HG02840 (cell line): ENCODE measurements around the gene RRAS.
A peak's percentile ranks its signal among the peaks of the same experiment; 100 is the strongest.

Experiments used
- ATAC-seq: cut with Tn5 transposase; IDR thresholded peaks from one replicate; pipeline ENCODE4 v1.9.1; 2021; ENCODE audit warnings: mild to moderate bottlenecking, moderate library complexity, moderate number of reproducible peaks; ENCODE audit not compliant: unreplicated experiment, low FRiP score

Gene RRAS

GRCh38 chr19:49597703-49597974 is 42.3 kb downstream of the RRAS start:
- ATAC-seq = no peak

DNA sequence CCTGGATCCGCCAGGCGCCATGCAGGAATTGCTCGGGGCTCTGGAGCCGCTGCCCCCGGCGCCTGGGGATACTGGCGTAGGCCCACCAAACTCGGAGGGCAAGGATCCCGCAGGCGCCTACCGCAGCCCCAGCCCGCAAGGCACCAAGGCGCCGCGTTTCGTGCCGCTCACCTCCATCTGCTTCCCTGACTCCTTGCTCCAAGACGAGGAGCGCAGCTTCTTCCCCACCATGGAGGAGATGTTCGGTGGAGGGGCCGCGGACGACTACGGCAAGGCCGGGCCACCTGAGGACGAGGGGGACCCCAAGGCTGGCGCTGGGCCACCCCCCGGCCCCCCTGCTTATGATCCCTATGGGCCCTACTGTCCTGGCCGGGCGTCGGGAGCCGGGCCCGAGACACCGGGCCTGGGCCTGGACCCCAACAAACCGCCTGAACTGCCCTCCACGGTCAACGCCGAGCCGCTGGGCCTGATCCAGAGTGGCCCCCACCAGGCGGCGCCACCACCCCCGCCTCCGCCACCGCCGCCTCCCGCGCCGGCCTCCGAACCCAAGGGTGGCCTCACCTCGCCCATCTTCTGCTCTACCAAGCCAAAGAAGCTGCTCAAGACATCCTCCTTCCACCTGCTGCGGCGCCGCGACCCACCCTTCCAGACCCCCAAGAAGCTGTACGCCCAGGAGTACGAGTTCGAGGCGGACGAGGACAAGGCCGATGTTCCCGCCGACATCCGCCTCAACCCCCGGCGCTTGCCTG is 42.8 kb downstream of the RRAS start:
- ATAC-seq = no peak

DNA sequence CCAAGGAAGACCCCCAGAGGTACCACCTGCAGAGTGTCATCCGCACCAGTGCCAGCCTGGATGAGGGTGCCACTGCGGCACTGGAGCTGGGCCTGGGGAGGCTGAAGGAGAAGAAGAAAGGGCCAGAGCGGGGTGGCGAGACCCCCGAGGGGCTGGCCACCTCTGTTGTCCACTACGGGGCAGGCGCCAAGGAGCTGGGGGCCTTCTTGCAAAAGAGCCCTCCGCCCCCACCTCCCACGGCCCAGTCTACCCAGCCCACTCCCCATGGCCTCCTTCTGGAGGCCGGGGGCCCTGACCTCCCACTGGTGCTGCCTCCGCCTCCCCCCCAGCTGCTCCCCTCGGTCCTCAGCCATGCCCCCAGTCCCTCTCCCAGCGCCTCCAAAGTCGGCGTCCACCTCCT is 43.5 kb downstream of the RRAS start:
- ATAC-seq = no peak

GRCh38 chr19:49595819-49596404 is 44.0 kb downstream of the RRAS start:
- ATAC-seq = no peak

GRCh38 chr19:49594993-49595818 is 44.7 kb downstream of the RRAS start:
- ATAC-seq = no peak

DNA sequence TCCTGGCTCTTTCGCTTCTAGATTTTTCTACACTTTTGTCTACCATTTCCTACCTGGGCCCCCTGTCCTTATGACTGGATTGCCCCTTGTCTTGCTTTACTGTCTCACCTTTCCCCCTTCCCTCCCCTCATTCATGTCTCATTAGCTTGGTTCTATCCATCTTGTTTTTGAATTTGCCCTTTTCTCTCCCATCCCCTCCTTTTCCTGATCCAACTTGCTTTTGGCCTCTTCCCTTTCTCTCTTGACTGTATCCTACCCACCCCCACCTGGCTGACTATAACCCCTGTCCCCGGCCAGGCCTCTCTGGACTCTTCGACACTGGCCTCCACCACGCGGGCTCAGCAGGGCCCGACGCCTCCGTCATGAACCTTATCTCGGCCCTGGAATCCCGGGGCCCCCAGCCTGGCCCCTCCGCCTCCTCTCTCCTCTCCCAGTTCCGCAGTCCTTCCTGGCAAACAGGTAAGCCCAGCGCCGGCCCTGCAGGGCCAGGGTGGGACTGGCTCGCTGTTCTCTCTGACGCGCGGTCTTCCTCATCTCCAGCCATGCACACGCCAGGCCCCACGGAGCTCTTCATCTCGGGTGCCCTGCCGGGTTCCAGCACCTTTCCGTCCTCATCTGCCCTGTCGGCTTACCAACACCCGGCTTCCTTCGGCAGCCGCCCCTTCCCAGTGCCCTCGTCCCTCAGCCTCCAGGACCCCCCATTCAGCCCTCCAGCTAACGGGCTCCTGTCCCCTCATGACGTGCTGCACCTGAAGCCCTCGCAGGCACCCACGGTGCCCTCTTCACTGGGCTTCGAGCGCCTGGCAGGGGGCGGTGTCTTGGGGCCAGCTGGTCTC is 45.6 kb downstream of the RRAS start:
- no peak for ATAC-seq

- ATAC-seq = peak; percentile 32
These were observed 46.5 kb downstream of the RRAS start for GRCh38 chr19:49593233-49594113.

DNA sequence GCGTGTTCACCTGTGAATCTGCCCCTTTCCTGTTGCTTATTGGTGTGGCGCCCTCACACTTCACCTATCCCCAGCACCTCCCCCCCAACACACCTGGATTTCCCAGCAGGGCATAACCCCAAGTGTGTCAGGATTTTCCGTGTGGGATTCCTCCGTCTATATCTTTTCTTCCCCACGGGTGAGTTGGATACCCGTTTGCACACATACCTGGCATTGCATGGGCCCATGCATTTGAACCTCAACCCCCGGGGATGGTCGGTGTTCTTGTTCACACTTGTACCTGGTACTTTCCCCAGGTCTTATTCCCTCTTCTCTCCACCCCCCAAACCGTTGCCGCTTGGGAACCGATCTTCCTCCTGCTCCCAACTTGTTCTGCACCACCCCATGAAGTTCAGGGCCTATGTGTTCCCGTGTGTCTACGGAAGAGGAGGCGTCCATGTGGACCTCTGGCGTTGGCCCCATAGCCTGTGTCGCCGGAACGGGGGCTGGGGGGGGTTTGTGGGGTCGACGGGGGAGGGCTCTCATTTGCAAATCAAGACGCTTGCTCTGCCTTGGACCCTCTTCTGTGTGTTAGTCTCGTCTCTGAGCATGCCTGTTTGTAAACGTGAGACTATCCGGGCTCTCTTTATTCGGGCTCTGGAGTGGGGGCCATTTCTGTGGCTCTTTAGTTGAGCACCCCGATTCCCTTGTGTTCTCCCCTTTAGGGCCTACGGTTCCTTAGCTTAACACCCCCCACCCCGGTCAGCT is 47.3 kb downstream of the RRAS start:
- no peak for ATAC-seq

GRCh38 chr19:49591731-49592485 is 48.0 kb downstream of the RRAS start:
- no peak for ATAC-seq

GRCh38 chr19:49590971-49591730 is 48.8 kb downstream of the RRAS start, which contains the start of gene PRR12:
Gene PRR12 (plus strand): TSS chr19:49591182. CDS start chr19:49591655, 473 bp downstream.
- ATAC-seq = no peak

- ATAC-seq = peak; percentile 60
These were observed 49.6 kb downstream of the RRAS start for GRCh38 chr19:49590071-49590970.

DNA sequence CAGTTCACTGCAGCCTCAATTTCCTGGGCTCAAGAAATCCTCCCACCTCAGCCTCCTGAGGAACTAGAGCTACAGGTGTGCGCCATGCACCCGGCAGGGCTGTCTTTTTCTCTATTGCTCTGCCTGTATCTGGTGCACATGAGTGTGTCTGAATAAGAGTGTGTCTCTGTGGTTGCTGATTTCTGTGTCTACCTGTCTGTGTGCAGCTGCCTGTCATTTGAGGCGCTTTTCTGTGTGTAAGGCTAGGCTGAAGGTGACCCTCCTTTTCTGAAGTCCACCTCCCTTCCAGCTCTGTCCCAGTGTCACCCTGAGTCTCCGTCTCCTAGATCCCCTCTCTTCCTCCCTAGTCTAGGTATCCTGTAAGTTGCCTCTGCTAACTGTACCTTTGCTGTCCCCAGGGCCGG is 50.4 kb downstream of the RRAS start:
- ATAC-seq = no peak

DNA sequence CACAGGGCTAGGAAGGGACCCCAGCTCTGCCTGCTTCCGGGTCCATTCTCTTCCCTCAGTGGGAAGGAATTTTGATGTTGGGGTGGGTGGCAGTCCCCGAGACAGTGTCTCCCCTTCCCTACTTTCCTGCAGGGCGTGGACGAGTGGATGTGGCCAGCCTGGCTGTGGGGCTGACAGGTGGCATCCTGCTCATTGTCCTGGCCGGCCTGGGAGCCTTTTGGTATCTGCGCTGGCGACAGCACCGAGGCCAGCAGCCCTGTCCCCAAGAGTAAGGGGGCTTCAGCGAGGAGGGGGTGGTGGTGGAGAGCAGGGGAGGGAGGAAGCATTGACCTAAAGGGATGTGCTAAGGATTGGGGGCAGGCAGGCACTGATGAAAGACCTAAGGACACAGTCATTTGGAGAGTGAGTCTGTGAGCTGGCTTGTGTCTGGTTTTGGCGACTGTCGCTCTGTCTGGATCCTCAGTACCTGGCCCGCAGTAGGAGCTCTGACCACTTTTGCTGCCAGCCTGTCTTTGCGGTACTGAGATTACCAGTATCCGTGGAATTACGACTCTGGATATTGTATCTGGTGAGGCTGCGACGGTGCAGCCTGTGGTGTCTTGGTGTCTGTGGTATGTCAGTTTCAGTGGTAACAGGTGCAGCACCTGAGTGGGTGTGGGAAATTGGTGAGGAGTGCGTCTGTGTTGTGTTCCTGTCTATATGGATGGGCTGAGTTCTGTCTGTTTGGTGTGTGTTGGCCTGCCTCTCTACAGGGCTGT is 51.4 kb downstream of the RRAS start:
- no peak for ATAC-seq

DNA sequence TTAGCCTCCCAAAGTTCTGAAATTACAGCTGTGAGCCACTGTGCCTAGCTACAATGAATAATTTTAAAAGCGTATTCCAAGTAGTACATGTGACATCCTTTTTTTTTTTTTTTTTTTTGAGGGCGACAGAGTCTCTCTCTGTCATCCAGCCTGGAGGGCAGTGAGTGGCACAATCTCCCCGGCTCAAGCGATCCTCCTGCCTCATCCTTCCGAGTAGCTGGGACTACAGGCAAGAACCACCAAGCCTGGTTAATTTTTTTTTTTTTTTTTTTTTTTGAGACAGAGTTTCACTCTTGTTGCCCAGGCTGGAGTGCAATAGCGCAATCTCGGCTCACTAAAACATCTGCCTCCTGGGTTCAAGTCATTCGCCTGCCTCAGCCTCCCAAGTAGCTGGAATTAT is 52.7 kb downstream of the RRAS start:
- no peak for ATAC-seq
